HG02981 (cell line): ENCODE results near the gene FASTKD1.

ENCODE experiments used
- ATAC-seq: cut with Tn5 transposase; IDR thresholded peaks from one replicate; pipeline ENCODE4 v1.9.1; 2021; ENCODE audit warnings: mild to moderate bottlenecking, moderate library complexity; ENCODE audit not compliant: unreplicated experiment

Gene FASTKD1

DNA sequence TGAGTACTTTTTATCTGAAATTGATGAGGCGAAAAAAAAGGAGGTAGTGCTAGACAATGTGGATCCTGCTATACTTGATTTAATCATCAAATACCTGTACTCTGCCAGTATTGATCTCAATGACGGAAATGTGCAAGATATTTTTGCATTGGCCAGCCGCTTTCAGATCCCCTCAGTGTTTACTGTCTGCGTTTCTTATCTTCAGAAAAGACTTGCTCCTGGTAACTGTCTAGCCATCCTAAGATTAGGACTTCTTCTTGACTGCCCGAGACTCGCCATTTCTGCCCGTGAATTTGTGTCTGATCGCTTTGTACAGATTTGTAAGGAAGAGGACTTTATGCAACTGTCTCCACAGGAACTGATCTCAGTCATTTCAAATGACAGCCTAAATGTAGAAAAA is 63.7 kb downstream of the FASTKD1 start:
- ATAC-seq: no peak

DNA sequence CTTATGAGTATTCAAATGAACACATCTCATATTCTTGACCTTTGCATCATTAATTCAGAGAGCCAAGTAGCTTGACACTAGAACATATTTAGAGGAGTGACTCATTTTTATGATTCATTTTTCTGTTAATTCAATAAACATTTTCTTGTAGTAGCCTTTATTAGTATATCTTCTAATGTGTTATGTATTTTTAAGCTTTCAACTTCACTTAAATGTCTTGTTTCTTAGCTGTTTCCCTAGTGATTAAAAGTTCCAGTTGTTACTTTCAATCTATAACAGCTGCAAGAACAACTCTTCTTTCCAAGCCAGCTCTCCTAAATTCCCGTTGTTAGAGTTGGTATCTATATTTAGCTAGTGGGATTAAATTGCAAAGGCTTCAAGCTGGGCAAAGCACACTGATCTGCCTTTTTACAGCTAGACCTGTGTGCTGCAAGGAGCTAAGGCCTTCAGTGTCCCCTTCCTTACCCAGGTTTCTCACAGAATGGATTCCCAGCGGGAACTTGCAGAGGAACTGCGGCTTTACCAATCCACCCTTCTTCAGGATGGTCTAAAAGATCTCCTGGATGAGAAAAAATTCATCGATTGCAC is 64.3 kb downstream of the FASTKD1 start, which contains the start of gene KLHL41:
TSS of gene KLHL41 (plus strand) at position 405 of the 588 bp plus-strand sequence. CDS start at position 482, 77 bp downstream.
- no peak for ATAC-seq

DNA sequence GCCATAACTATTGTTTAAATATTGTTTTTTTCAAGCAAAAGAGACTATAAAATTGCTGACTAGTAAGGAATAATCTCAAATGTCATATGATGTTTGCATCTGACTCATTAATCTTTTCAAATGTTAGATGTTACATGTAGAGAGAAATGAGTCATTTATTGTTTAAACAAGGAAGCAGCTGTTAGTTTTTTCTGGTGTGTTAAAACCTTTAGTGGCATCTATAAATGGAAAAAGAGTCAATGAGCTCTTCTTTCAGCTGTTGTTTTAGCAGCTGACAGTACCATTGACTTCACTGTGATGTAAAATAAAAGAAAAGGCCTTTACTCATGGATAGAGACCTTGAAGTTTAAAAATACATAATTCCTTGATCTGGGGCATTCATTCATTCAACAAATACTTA is 66.0 kb downstream of the FASTKD1 start:
- ATAC-seq: no peak

DNA sequence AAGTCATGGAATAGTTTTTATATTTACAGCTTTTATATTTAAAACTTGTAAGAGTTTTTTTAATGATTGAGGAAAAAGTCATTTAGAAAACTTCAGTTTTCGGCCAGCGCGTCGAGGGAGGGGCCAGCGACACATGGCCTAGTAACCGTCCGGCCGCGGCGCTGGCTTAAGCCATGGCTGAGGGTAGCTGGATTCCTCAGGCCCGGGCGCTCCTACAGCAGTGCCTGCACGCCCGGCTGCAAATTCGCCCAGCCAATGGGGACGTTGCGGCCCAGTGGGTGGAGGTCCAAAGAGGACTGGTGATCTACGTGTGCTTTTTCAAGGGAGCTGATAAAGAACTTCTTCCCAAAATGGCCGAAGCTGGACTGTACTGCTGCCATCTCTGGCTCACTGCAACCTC is 69.0 kb downstream of the FASTKD1 start:
- ATAC-seq: no peak

DNA sequence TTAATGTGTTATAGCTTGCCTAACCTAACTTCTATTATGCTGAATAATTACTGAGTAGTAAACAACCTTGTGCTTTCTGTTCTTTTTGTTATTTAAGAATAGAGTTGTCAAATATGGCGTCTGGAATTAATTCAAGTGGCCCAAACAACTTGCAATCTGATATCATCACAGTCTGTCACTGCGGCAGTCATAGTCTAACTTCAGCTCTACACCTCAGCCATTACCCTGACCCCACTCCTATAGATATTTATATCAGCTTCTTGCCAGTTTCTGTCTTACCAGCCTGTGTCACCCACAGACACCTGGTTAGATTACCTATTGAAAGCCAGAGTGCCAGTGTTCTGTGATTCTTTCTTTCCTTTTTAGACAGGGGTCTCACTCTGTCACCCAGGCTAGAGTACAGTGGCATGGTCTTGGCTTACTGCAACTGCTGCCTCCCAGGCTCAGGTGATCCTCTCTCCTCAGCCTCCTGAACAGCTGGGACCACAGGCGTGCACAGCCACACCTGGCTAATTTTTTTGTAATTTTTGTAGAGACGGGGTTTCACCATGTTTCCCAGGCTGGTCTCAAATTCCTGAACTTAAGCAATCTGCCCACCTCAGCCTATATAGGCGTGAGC is 78.2 kb downstream of the FASTKD1 start:
- ATAC-seq: no peak

DNA sequence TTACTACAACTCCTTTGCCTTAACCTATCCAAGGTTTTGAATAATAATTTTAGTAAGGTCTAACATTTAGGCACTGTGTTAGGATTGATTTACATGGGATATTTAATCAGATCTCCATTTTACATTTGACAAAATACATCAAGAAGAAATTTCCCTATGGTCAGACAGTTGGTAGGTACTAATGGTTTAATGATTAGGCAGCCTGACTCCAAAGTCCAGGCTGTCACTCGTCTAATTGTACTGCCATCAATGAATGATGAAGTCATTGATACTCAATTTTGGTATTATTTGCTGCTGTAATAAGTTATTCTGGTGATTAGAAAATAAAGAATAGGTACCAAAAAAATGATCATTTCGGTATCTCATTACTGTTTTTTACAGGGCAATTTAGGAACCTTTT is 80.3 kb downstream of the FASTKD1 start:
- ATAC-seq: no peak

DNA sequence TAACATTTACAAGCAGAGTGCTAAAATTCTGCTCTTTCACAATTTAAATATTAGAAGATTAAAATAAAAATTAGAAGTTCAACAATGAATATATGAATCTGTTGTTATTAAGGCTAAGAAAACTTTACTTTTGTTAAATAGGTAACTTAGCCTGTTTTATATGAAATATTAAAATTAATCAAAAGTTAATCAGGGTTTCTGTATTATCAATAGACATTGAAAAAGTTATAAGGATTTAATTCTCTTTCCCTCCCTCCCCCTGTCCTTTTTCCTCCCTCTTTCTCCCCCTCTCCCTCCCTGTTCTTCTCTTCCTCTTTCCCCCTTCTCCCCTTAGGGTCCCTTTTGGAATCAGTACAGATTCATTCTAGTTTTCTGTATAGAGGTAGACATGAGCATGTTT is 82.3 kb downstream of the FASTKD1 start:
- no peak for ATAC-seq

DNA sequence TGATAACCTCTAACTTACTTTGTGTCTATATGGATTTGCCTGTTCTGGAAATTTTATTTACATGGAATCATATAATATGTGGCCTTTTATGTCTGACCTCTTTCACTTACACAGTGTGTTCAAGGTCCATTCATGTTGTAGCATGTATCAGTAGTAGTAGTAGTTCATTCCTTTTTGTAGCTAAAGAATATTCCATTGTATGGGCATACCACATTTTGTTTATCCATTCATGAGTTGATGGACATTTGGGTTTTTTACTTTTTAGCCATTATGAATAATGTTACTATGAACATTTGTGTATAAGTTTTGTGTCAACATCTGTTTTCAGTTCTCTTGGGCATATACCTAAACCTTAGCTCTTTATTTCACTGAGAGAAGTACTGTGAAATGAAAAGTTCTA is 82.8 kb downstream of the FASTKD1 start:
- no peak for ATAC-seq

DNA sequence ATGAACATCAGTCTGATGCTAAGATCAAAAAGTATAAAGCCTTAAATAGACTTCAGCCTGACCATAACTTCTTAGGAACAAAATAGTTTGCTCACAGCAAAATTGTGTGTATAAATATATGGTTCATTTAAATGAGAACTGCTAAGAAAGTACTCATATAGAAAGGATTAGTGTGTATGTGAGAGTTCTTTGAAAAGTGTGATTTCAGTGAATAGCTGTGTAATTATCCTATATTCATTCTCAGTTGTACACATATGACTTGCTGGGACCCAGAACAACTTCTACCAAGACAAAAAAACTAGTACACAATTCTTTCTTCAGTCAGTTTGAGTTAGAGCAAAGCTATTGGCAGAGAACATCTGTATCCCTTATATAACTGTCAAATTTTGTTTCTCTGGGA is 87.2 kb downstream of the FASTKD1 start:
- ATAC-seq: no peak

DNA sequence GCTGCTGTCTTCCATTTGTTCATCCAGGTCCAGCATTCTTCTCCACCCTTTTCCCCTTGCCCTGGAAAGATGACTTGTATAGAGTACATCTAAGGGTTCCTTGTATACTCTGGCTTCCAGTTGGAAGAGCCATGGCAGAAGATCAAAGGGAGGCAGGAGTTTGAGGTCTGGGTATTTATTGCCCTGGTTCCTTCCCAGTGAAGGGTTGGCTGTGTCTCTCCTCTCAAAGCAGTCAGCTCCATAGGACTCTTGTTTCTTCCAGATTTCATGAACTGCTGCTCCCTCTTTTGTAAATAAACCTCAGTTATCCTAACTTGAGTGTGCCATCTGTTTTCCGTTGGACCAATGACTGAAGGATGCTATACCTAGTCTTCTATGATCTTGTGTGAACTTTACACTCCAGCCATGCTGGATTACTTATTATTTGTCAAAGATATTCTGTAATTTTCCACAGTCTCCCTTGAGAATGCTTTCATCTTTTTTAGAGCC is 88.0 kb downstream of the FASTKD1 start:
- no peak for ATAC-seq

DNA sequence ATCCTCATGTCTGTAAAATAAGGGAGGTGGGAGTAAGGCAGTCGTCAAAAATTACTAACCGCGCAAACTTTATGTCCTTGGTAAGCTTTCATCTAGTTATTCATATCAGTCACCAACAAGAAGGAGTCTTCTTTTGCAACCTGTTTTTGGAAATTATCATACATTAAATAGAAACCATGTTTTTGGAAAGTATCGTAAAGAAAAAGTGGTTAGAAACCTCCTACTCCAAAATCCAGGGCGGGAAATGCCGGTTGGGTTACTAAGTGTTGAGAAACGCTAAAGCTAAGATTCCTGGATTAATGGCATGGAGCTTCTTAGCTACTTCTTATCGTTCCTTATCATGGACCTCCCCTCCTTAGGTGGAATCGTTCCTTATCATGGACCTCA is 93.6 kb downstream of the FASTKD1 start:
- no peak for ATAC-seq
